GM23338 (cell line): ENCODE data around the gene UNC5A. TPM values are rescaled to one million over a fixed set of nuclear protein-coding genes. Genes with fewer than 3 reads are reported as not detected.

Experiments used
- CREB1 ChIP-seq: fragments of 250-450 bp; sonication (Bioruptor Pico); IDR thresholded peaks from 2 replicates; pipeline ENCODE4 v1.5.0; 2020; ENCODE audit warnings: low read depth, mild to moderate bottlenecking, moderate library complexity
- EZH2 ChIP-seq: fragments of 200-600 bp; sonication (generic); IDR thresholded peaks from one replicate; pipeline ENCODE4 v1.8.0; 2017; ENCODE audit warnings: antibody characterized with exemption, mild to moderate bottlenecking, low read depth; ENCODE audit not compliant: unreplicated experiment
- EZH2phosphoT487 ChIP-seq: fragments of 200-600 bp; sonication (generic); IDR thresholded peaks from one replicate; pipeline ENCODE4 v1.8.1; 2018; ENCODE audit warnings: antibody characterized with exemption; ENCODE audit not compliant: unreplicated experiment
- JUNB ChIP-seq: IDR thresholded peaks from one replicate; pipeline ENCODE4 v1.6.1; 2016; ENCODE audit warnings: antibody characterized with exemption; ENCODE audit not compliant: unreplicated experiment
- NANOG ChIP-seq: IDR thresholded peaks from 2 replicates; pipeline ENCODE4 v1.6.1; 2016; ENCODE audit warnings: antibody characterized with exemption, borderline replicate concordance
- POLR2AphosphoS5 ChIP-seq: IDR thresholded peaks from 2 replicates; pipeline ENCODE4 v1.6.1; 2016; ENCODE audit warnings: antibody characterized with exemption, low read depth
- STAT1 ChIP-seq: IDR thresholded peaks from one replicate; pipeline ENCODE4 v1.6.1; 2016; ENCODE audit warnings: antibody characterized with exemption; ENCODE audit not compliant: unreplicated experiment
- ZNF331 ChIP-seq: fragments of 250-450 bp; sonication (Bioruptor Pico); IDR thresholded peaks from 2 replicates; pipeline ENCODE4 v1.5.0; 2020; ENCODE audit warnings: low read depth, mild to moderate bottlenecking, moderate library complexity
- polyA plus RNA-seq: library from polyadenylated mRNA; unstranded; fragments of >200 nt; fragmentation: Nextera tagmentation; extraction: Ambion mirVana; gene quantifications from 2 replicates; pipeline ENCODE4 v1.2.1, GENCODE V29; 2016
- total RNA-seq: library from RNA; depleted of rRNA; stranded (reverse); fragments of >200 nt; shearing (Covaris generic); gene quantifications from 2 replicates; pipeline ENCODE4 v1.2.3, GENCODE V29; 2014
- TF ChIP-seq, protein P1 (sequence below): fragments of 250-450 bp; sonication (Bioruptor Pico); IDR thresholded peaks from 2 replicates; pipeline ENCODE4 v1.5.0; 2020; ENCODE audit warnings: mild to moderate bottlenecking, moderate library complexity

UNC5A gene
- total and polyA plus RNA-seq, 2 experiments from 2014 or later: 0.92 to 3.9 TPM

GRCh38 chr5:176822041-176822792 is 11.9 kb downstream of the UNC5A start (continued):
- TF ChIP-seq NANOG (no peak), EZH2phosphoT487 (no peak), ZNF331 (CRISPR knock-in tag) (no peak), STAT1 (no peak), CREB1 (CRISPR knock-in tag) (no peak), JUNB (no peak), EZH2 (no peak), POLR2AphosphoS5 (no peak)
- TF ChIP-seq, protein P1, sequence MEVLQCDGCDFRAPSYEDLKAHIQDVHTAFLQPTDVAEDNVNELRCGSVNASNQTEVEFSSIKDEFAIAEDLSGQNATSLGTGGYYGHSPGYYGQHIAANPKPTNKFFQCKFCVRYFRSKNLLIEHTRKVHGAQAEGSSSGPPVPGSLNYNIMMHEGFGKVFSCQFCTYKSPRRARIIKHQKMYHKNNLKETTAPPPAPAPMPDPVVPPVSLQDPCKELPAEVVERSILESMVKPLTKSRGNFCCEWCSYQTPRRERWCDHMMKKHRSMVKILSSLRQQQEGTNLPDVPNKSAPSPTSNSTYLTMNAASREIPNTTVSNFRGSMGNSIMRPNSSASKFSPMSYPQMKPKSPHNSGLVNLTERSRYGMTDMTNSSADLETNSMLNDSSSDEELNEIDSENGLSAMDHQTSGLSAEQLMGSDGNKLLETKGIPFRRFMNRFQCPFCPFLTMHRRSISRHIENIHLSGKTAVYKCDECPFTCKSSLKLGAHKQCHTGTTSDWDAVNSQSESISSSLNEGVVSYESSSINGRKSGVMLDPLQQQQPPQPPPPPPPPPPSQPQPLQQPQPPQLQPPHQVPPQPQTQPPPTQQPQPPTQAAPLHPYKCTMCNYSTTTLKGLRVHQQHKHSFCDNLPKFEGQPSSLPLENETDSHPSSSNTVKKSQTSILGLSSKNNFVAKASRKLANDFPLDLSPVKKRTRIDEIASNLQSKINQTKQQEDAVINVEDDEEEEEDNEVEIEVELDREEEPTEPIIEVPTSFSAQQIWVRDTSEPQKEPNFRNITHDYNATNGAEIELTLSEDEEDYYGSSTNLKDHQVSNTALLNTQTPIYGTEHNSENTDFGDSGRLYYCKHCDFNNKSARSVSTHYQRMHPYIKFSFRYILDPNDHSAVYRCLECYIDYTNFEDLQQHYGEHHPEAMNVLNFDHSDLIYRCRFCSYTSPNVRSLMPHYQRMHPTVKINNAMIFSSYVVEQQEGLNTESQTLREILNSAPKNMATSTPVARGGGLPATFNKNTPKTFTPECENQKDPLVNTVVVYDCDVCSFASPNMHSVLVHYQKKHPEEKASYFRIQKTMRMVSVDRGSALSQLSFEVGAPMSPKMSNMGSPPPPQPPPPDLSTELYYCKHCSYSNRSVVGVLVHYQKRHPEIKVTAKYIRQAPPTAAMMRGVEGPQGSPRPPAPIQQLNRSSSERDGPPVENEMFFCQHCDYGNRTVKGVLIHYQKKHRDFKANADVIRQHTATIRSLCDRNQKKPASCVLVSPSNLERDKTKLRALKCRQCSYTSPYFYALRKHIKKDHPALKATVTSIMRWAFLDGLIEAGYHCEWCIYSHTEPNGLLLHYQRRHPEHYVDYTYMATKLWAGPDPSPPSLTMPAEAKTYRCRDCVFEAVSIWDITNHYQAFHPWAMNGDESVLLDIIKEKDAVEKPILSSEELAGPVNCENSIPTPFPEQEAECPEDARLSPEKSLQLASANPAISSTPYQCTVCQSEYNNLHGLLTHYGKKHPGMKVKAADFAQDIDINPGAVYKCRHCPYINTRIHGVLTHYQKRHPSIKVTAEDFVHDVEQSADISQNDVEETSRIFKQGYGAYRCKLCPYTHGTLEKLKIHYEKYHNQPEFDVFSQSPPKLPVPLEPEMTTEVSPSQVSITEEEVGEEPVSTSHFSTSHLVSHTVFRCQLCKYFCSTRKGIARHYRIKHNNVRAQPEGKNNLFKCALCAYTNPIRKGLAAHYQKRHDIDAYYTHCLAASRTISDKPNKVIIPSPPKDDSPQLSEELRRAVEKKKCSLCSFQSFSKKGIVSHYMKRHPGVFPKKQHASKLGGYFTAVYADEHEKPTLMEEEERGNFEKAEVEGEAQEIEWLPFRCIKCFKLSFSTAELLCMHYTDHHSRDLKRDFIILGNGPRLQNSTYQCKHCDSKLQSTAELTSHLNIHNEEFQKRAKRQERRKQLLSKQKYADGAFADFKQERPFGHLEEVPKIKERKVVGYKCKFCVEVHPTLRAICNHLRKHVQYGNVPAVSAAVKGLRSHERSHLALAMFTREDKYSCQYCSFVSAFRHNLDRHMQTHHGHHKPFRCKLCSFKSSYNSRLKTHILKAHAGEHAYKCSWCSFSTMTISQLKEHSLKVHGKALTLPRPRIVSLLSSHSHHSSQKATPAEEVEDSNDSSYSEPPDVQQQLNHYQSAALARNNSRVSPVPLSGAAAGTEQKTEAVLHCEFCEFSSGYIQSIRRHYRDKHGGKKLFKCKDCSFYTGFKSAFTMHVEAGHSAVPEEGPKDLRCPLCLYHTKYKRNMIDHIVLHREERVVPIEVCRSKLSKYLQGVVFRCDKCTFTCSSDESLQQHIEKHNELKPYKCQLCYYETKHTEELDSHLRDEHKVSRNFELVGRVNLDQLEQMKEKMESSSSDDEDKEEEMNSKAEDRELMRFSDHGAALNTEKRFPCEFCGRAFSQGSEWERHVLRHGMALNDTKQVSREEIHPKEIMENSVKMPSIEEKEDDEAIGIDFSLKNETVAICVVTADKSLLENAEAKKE: no peak
